Endodermal cell (in vitro differentiated cells): ENCODE measurements around the gene CHCHD3. TPM values are rescaled to one million over a fixed set of nuclear protein-coding genes. Genes with fewer than 3 reads are reported as not detected.

Source experiments
- DNase-seq: peaks from one replicate; pipeline ENCODE4 v3.0.0-alpha.2; 2017
- H3K27ac ChIP-seq: 2 replicates; pipeline ENCODE4 v1.5.1; 2013; ENCODE audit warnings: mild to moderate bottlenecking, low read depth, low read length, moderate library complexity
- H3K27me3 ChIP-seq: 2 replicates; pipeline ENCODE4 v1.6.1; 2013; ENCODE audit warnings: mild to moderate bottlenecking, low read length, moderate library complexity; ENCODE audit not compliant: insufficient read depth, control insufficient read depth, poor library complexity, severe bottlenecking
- H3K36me3 ChIP-seq: 2 replicates; pipeline ENCODE4 v1.7.0; 2013; ENCODE audit warnings: mild to moderate bottlenecking, low read length, moderate library complexity; ENCODE audit not compliant: control insufficient read depth, insufficient read depth
- H3K4me1 ChIP-seq: one replicate; pipeline ENCODE4 v1.7.0; 2013; ENCODE audit warnings: low read length; ENCODE audit not compliant: control insufficient read depth, insufficient read depth
- H3K4me3 ChIP-seq: 2 replicates; pipeline ENCODE4 v1.5.1; 2013; ENCODE audit warnings: mild to moderate bottlenecking, low read length, moderate library complexity
- H3K9ac ChIP-seq: 2 replicates; pipeline ENCODE4 v1.6.1; 2013; ENCODE audit warnings: mild to moderate bottlenecking, low read length, moderate library complexity; ENCODE audit not compliant: poor library complexity, severe bottlenecking; ENCODE audit errors: extremely low read depth
- H3K9me3 ChIP-seq: 2 replicates; pipeline ENCODE4 v1.6.1; 2013; ENCODE audit warnings: mild to moderate bottlenecking, low read length, moderate library complexity; ENCODE audit not compliant: control insufficient read depth
- H3K27ac Mint-ChIP-seq: 2 replicates; pipeline ENCODE4 v1.8.0; 2020; ENCODE audit warnings: mixed read lengths
- H3K27me3 Mint-ChIP-seq: 2 replicates; pipeline ENCODE4 v1.8.0; 2021; ENCODE audit warnings: mild to moderate bottlenecking, mixed read lengths; ENCODE audit not compliant: insufficient read depth
- H3K36me3 Mint-ChIP-seq: 2 replicates; pipeline ENCODE4 v1.8.0; 2020; ENCODE audit warnings: low read depth, mixed read lengths
- H3K4me1 Mint-ChIP-seq: 2 replicates; pipeline ENCODE4 v1.8.0; 2020; ENCODE audit warnings: mixed read lengths
- H3K4me3 Mint-ChIP-seq: 2 replicates; pipeline ENCODE4 v1.8.0; 2020; ENCODE audit warnings: mild to moderate bottlenecking, moderate library complexity, mixed read lengths
- H3K9me3 Mint-ChIP-seq: 2 replicates; pipeline ENCODE4 v1.8.0; 2020; ENCODE audit warnings: mild to moderate bottlenecking, mixed read lengths
- CTCF ChIP-seq: fragments of 200-600 bp; sonication (generic); conservative IDR thresholded peaks from 2 replicates; pipeline ENCODE4 v1.5.0; 2021; ENCODE audit warnings: antibody characterized with exemption, mild to moderate bottlenecking
- WGBS, 2 experiments: methylation state at CpG; one replicate each; pipeline versions ENCODE4 v1.1.5 to v1.1.7; 2013; ENCODE audit warnings: missing lambda C conversion rate in 2 of 2, mixed read lengths in 1 of 2; ENCODE audit not compliant: insufficient coverage in 1 of 2, insufficient read length in 1 of 2; 5-methylcytosine and 5-hydroxymethylcytosine counted together
- total RNA-seq, 2 donors: library from RNA; stranded (reverse); fragmentation: NEBNext Ultra II Directional in 1 of 2; extraction: Animal tissue kit (Norgen Biotek cat#: 25700) in 1 of 2; gene quantifications; 2 replicates in 1 of 2; 3 replicates in 1 of 2; pipeline ENCODE4 v1.2.1, GENCODE V29; 2021

Gene CHCHD3
- total RNA-seq, 2 donors from 2014 or later, result 70.4 to 75.2 TPM

- no peak overlapping the region for H3K4me3 Mint-ChIP-seq
- H3K36me3 ChIP-seq, result no peaks in the 10 kb centered on the region
- WGBS, 2 experiments, result 94 to 100% methylated on average over 3 to 6 of the region's 6 CpGs
- TF ChIP-seq CTCF, result peak; percentile 40
- H3K4me1 Mint-ChIP-seq, result peaks cover 6% of the 10 kb centered on the region
- no peaks in the 10 kb centered on the region for H3K27me3 ChIP-seq
- no peaks in the 10 kb centered on the region for H3K36me3 Mint-ChIP-seq
- no peak overlapping the region for H3K9ac ChIP-seq
- H3K27ac ChIP-seq, result no peak overlapping the region
- H3K4me1 ChIP-seq, result no peaks in the 10 kb centered on the region
- H3K27me3 Mint-ChIP-seq, result no peaks in the 10 kb centered on the region
- peaks cover 15% of the 10 kb centered on the region for H3K9me3 ChIP-seq
- no peak overlapping the region for H3K4me3 ChIP-seq
- no peak overlapping the region for H3K27ac Mint-ChIP-seq
- DNase-seq, result no peak
- H3K9me3 Mint-ChIP-seq, result peaks cover 17% of the 10 kb centered on the region
Observed at GRCh38 chr7:132771301-132771730, 310.6 kb downstream of the CHCHD3 start.

- Mint-ChIP-seq H3K27ac (no peak overlapping the region), H3K4me3 (no peak overlapping the region), H3K36me3 (no peaks in the 10 kb centered on the region), H3K9me3 (peaks cover 17% of the 10 kb centered on the region), H3K27me3 (no peaks in the 10 kb centered on the region), H3K4me1 (peaks cover 6% of the 10 kb centered on the region)
- DNase-seq, result no peak
- H3K4me3 ChIP-seq, result no peak overlapping the region
- H3K27me3 ChIP-seq, result no peaks in the 10 kb centered on the region
- no peak overlapping the region for H3K27ac ChIP-seq
- WGBS, 2 experiments, result 98% methylated on average over 2 of the region's 2 CpGs; no CpG with 5 or more reads in 1 of the 2 experiments
- no peaks in the 10 kb centered on the region for H3K4me1 ChIP-seq
- TF ChIP-seq CTCF, result no peak
- H3K9me3 ChIP-seq, result peaks cover 15% of the 10 kb centered on the region
- no peaks in the 10 kb centered on the region for H3K36me3 ChIP-seq
- no peak overlapping the region for H3K9ac ChIP-seq
Observed at GRCh38 chr7:132770055-132770454, 311.8 kb downstream of the CHCHD3 start.

- Histone ChIP-seq H3K36me3 (no peaks in the 10 kb centered on the region), H3K9ac (no peak overlapping the region), H3K4me1 (no peaks in the 10 kb centered on the region), H3K4me3 (no peak overlapping the region), H3K27ac (no peak overlapping the region), H3K27me3 (no peaks in the 10 kb centered on the region), H3K9me3 (peaks cover 18% of the 10 kb centered on the region)
- H3K9me3 Mint-ChIP-seq, result peaks cover 17% of the 10 kb centered on the region
- peaks cover 6% of the 10 kb centered on the region for H3K4me1 Mint-ChIP-seq
- no peaks in the 10 kb centered on the region for H3K36me3 Mint-ChIP-seq
- no peak for TF ChIP-seq CTCF
- no peak for DNase-seq
- no peak overlapping the region for H3K4me3 Mint-ChIP-seq
- no peak overlapping the region for H3K27ac Mint-ChIP-seq
- 100% methylated on average over 1 to 2 of the region's 2 CpGs for WGBS, 2 experiments
- H3K27me3 Mint-ChIP-seq, result no peaks in the 10 kb centered on the region
Observed at GRCh38 chr7:132769280-132769679, 312.6 kb downstream of the CHCHD3 start.
